IMR-90 (cell line): ENCODE measurements around the gene RNF227. TPM values are rescaled to one million over a fixed set of nuclear protein-coding genes. Genes with fewer than 3 reads are reported as not detected.

ENCODE experiments used
- ATAC-seq: fragments of 200-7000 bp; cut with Tn5 transposase; 2 replicates; pipeline ENCODE4 v1.9.1; 2020; ENCODE audit warnings: low read depth, mild to moderate bottlenecking, moderate library complexity
- BruUV-seq: library from RNA; stranded (reverse); fragments of 400-500 nt; replicated peaks from 2 replicates; lab custom pipeline; 2021; lab: Mats Ljungman, UMichigan
- CTCF ChIA-PET: fragments of 300-600 bp; formaldehyde crosslinking; extraction: SDS; loops from one replicate; lab custom pipeline; 2021; ENCODE audit warnings: antibody characterized with exemption; lab: Yijun Ruan, JAX
- POLR2A ChIA-PET: fragments of 300-600 bp; sonication (Branson Sonifier 250); formaldehyde crosslinking; loops from one replicate; lab custom pipeline; 2022; ENCODE audit warnings: antibody characterized with exemption; ENCODE audit not compliant: unreplicated experiment; lab: Charles Lee
- DNase-seq: peaks from one replicate; pipeline ENCODE4 v3.0.0; 2013
- H2AFZ ChIP-seq: replicated peaks from 2 replicates; pipeline ENCODE3; 2013; ENCODE audit warnings: low read length, mild to moderate bottlenecking; ENCODE audit not compliant: poor library complexity
- H2AK5ac ChIP-seq: 2 replicates; pipeline ENCODE4 v1.6.1; 2013; ENCODE audit warnings: low read depth, low read length, inconsistent platforms
- H2AK9ac ChIP-seq: replicated peaks from 2 replicates; pipeline ENCODE3; 2013; ENCODE audit warnings: mild to moderate bottlenecking, low read depth, low read length, moderate library complexity; ENCODE audit not compliant: poor library complexity
- H2BK120ac ChIP-seq: 2 replicates; pipeline ENCODE4 v1.6.1; 2013; ENCODE audit warnings: low read depth, low read length, inconsistent platforms
- H2BK15ac ChIP-seq: 3 replicates; pipeline ENCODE4 v1.6.1; 2013; ENCODE audit warnings: low read depth, low read length, inconsistent platforms
- H2BK20ac ChIP-seq: 2 replicates; pipeline ENCODE4 v1.6.1; 2013; ENCODE audit warnings: low read depth, mild to moderate bottlenecking, inconsistent platforms, low read length, moderate library complexity
- H2BK5ac ChIP-seq: 2 replicates; pipeline ENCODE4 v1.6.1; 2013; ENCODE audit warnings: mild to moderate bottlenecking, low read depth, low read length, inconsistent platforms; ENCODE audit not compliant: poor library complexity, severe bottlenecking
- H3K14ac ChIP-seq: replicated peaks from 2 replicates; pipeline ENCODE4 v1.6.1; 2013; ENCODE audit warnings: low read depth, low read length, inconsistent platforms
- H3K18ac ChIP-seq: 2 replicates; pipeline ENCODE4 v1.6.1; 2013; ENCODE audit warnings: low read depth, low read length, control low read depth
- H3K23ac ChIP-seq: 2 replicates; pipeline ENCODE4 v1.6.1; 2013; ENCODE audit warnings: low read depth, low read length, inconsistent platforms
- H3K27ac ChIP-seq: 2 replicates; pipeline ENCODE4 v1.5.1; 2013; ENCODE audit warnings: mild to moderate bottlenecking, control low read depth, low read length; ENCODE audit not compliant: insufficient read depth
- H3K27me3 ChIP-seq: 2 replicates; pipeline ENCODE4 v1.6.1; 2013; ENCODE audit warnings: low read length; ENCODE audit not compliant: control insufficient read depth, insufficient read depth
- H3K36me3 ChIP-seq: 2 replicates; pipeline ENCODE4 v1.6.1; 2013; ENCODE audit warnings: low read length, mixed read lengths; ENCODE audit not compliant: control insufficient read depth, insufficient read depth
- H3K4ac ChIP-seq: 2 replicates; pipeline ENCODE4 v1.6.1; 2013; ENCODE audit warnings: low read depth, low read length, inconsistent platforms
- H3K4me1 ChIP-seq: 2 replicates; pipeline ENCODE4 v1.6.1; 2013; ENCODE audit warnings: low read length, mixed read lengths; ENCODE audit not compliant: control insufficient read depth, insufficient read depth
- H3K4me2 ChIP-seq: 2 replicates; pipeline ENCODE4 v1.6.1; 2013; ENCODE audit warnings: low read depth, mild to moderate bottlenecking, control low read depth, low read length, moderate library complexity
- H3K4me3 ChIP-seq: 2 replicates; pipeline ENCODE4 v1.5.1; 2013; ENCODE audit warnings: low read depth, mild to moderate bottlenecking, control low read depth, low read length, moderate library complexity; ENCODE audit not compliant: insufficient read depth
- H3K56ac ChIP-seq: 2 replicates; pipeline ENCODE4 v1.6.1; 2013; ENCODE audit warnings: low read length, inconsistent platforms; ENCODE audit not compliant: insufficient read depth; ENCODE audit errors: extremely low read depth
- H3K79me1 ChIP-seq, 2 experiments: 2 replicates each; pipeline ENCODE4 v1.6.1; 2013; ENCODE audit warnings: low read length in 2 of 2, inconsistent platforms in 1 of 2, low read depth in 1 of 2
- H3K9ac ChIP-seq: 2 replicates; pipeline ENCODE4 v1.6.1; 2013; ENCODE audit warnings: low read depth, low read length, control low read depth
- H3K9me1 ChIP-seq: 2 replicates; pipeline ENCODE4 v1.6.1; 2013; ENCODE audit warnings: low read length, inconsistent platforms; ENCODE audit not compliant: insufficient read depth
- H3K9me3 ChIP-seq: 2 replicates; pipeline ENCODE4 v1.6.1; 2013; ENCODE audit warnings: low read length; ENCODE audit not compliant: control insufficient read depth, insufficient read depth
- H4K20me1 ChIP-seq: 2 replicates; pipeline ENCODE4 v1.6.1; 2013; ENCODE audit warnings: low read length, inconsistent platforms; ENCODE audit not compliant: insufficient read depth
- H4K5ac ChIP-seq: 2 replicates; pipeline ENCODE4 v1.6.1; 2013; ENCODE audit warnings: mild to moderate bottlenecking, low read depth, low read length, control low read depth
- H4K8ac ChIP-seq, 2 experiments: 2 replicates each; pipeline ENCODE4 v1.6.1; 2013; ENCODE audit warnings: low read depth in 2 of 2, low read length in 2 of 2, control low read depth in 1 of 2, inconsistent platforms in 1 of 2
- H4K91ac ChIP-seq: 2 replicates; pipeline ENCODE4 v1.6.1; 2013; ENCODE audit warnings: low read depth, low read length, inconsistent platforms; ENCODE audit not compliant: insufficient read depth
- MAZ ChIP-seq: IDR thresholded peaks from 2 replicates; pipeline ENCODE4 v1.6.1; 2012; ENCODE audit warnings: low read depth, mild to moderate bottlenecking, low read length, improper control_type of control experiment, moderate library complexity, borderline replicate concordance
- MXI1 ChIP-seq: IDR thresholded peaks from 2 replicates; pipeline ENCODE4 v1.6.1; 2012; ENCODE audit warnings: low read depth, mild to moderate bottlenecking, low read length, moderate library complexity, borderline replicate concordance
- RFX5 ChIP-seq: IDR thresholded peaks from 2 replicates; pipeline ENCODE4 v1.8.0; 2012; ENCODE audit warnings: low read depth, mild to moderate bottlenecking, low read length, moderate library complexity
- whole genome bisulfite sequencing, 2 experiments: methylation state at CpG; one replicate each; pipeline versions ENCODE4 v1.1.5 to v1.1.7; 2013; ENCODE audit warnings: missing lambda C conversion rate in 2 of 2; ENCODE audit not compliant: insufficient read length in 1 of 2; ENCODE audit errors: extremely low coverage in 2 of 2; 5-methylcytosine and 5-hydroxymethylcytosine counted together
- dilution Hi-C: fragments of 300-500 bp; cut with HindIII; formaldehyde crosslinking; loops from one replicate; pipeline ENCODE4 v1.14.3; 2018; ENCODE audit warnings: low sequenced_read_pairs; ENCODE audit not compliant: unreplicated experiment
- in situ Hi-C: fragments of 300-500 bp; cut with MboI; formaldehyde crosslinking; loops from 3 replicates; pipeline ENCODE4 v1.14.3; 2019; ENCODE audit warnings: low sequenced_read_pairs, inconsistent platforms, mixed read lengths
- intact Hi-C: fragments of 100-400 bp; cut with micrococcal nuclease; formaldehyde crosslinking; loops from 2 replicates; pipeline ENCODE4 v1.10.0; 2022
- polyA plus RNA-seq, 3 experiments: library from polyadenylated mRNA; depleted of rRNA; stranded (reverse); fragments of >200 nt; gene quantifications; 2 replicates each; pipeline ENCODE4 v1.2.3, GENCODE V29; 2012; ENCODE audit warnings: low replicate concordance in 1 of 3
- total RNA-seq: library from RNA; depleted of rRNA; stranded (reverse); fragments of >200 nt; gene quantifications from 2 replicates; pipeline ENCODE4 v1.2.3, GENCODE V29; 2012

Gene RNF227
- total and polyA plus RNA-seq, 2 of the 4 experiments (the other 2 are of a cell fraction) = 1.3 to 3.1 TPM

DNA sequence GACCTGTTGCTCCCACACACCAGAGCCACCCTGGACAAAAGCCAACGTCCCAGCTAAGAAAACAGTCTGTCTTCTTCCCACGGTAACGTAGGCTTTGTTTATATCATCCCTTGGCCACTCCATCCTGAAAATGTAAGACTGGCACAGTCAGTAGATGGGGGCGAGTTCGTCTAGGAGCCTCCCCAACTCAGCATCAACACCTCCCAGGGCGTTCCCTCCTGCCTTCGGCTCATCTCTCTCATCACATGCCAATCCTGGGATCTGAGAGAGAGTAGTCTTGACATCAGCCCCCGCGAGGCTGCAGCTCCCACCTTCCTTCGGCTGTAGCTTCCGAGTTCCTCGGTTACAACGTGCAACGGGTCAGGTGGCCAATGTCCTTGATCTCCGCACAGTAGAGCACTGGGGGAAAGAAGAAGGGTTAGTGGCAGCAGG lies 894 bp downstream of the RNF227 start:
- no TSS peak for BruUV-seq
- Histone ChIP-seq H2BK15ac (0 out of 3 replicates have a peak overlapping the region, but pooled peaks have one; percentile 6), H3K27ac (peak overlapping the region; percentile 26; the same call in 1 of the 2 replicates), H2AK5ac (peak overlapping the region; percentile 1; the same call in 1 of the 2 replicates), H3K14ac (peak overlapping the region; percentile 11; the same call in 1 of the 2 replicates), H3K36me3 (peaks cover 22% of the 10 kb centered on the region), H3K9me1 (peaks cover 6% of the 10 kb centered on the region), H3K4ac (peak overlapping the region; percentile 15; the same call in 1 of the 2 replicates), H3K4me3 (peak overlapping the region; percentile 61), H3K23ac (peak overlapping the region; percentile 31; the same call in 1 of the 2 replicates), H2AK9ac (no peak overlapping the region), H4K91ac (peak overlapping the region; percentile 21; the same call in 1 of the 2 replicates), H2BK5ac (peak overlapping the region; percentile 72), H4K8ac (peak overlapping the region; percentile 46 to 59; a peak in 2 of 4 replicates), H3K27me3 (no peaks in the 10 kb centered on the region), H2BK120ac (no peak overlapping the region), H3K9ac (peak overlapping the region; percentile 47), H4K5ac (no peak overlapping the region), H3K56ac (no peak overlapping the region), H3K4me1 (peaks cover 12% of the 10 kb centered on the region), H2BK20ac (no peak overlapping the region), H2AFZ (peak overlapping the region; percentile 91), H3K9me3 (no peaks in the 10 kb centered on the region), H3K4me2 (peak overlapping the region; percentile 83), H3K18ac (no peak overlapping the region; the same call in 1 of the 2 replicates), H4K20me1 (peaks cover 2% of the 10 kb centered on the region; the same call in 1 of the 2 replicates), H3K79me1 (0 out of 4 replicates have a peak, but pooled peaks cover 0 to 3% of the 10 kb centered on the region in 2 experiments)
- 0% methylated on average over 3 of the region's 15 CpGs; no CpG with 5 or more reads in 1 of the 2 experiments for WGBS, 2 experiments
- in situ Hi-C loops = loop anchor here (10.0 kb wide), 1 partner anchor 130 kb away; no protein-coding TSS in a partner anchor
- CTCF ChIA-PET = interaction anchor here (0.7 to 2.9 kb wide), 5 partner anchors 14 to 79 kb away, joined by 3 to 18 read pairs (median 3); partner anchors contain the start of gene KCNAB3
- DNase-seq = peak; percentile 72
- ATAC-seq = peak; percentile 7
- POLR2A ChIA-PET = interaction anchor here (1.1 kb wide), 1 partner anchor 17 kb away, joined by 6 read pairs; the partner anchor contains the start of genes CNTROB and TRAPPC1
- dilution Hi-C loops = no loop called here
- no peak for TF ChIP-seq MXI1
- TF ChIP-seq RFX5 = no peak
- 0 out of 2 replicates have a peak, but pooled peaks have one; percentile 1 for TF ChIP-seq MAZ
- intact Hi-C loops = loop anchor here (1.0 kb wide), 1 partner anchor 17 kb away; the partner anchor contains the start of gene CNTROB
